K562 (cell line): Measurements from ENCODE around the gene BAD. TPM values are rescaled to one million over a fixed set of nuclear protein-coding genes. Genes with fewer than 3 reads are reported as not detected.

Experiments
- EGR1 ChIP-seq: fragments of 450-650 bp; conservative IDR thresholded peaks from 2 replicates; pipeline ENCODE4 v1.6.1; 2017; ENCODE audit warnings: mild to moderate bottlenecking
- PREB ChIP-seq: sonication (generic); formaldehyde crosslinking; IDR thresholded peaks from 2 replicates; pipeline ENCODE4 v1.8.1; 2023; ENCODE audit warnings: mild to moderate bottlenecking, missing genetic modification reagents
- TFAP4 ChIP-seq: sonication (generic); formaldehyde crosslinking; IDR thresholded peaks from 2 replicates; pipeline ENCODE4 v1.8.0; 2022; ENCODE audit warnings: missing genetic modification reagents, mild to moderate bottlenecking, moderate library complexity, borderline replicate concordance
- UBTF ChIP-seq, 2 experiments: IDR thresholded peaks; 2 replicates each; pipeline ENCODE4 v1.6.1; 2012; ENCODE audit warnings: improper control_type of control experiment in 2 of 2, low read depth in 2 of 2, low read length in 2 of 2, borderline replicate concordance in 1 of 2
- ZBTB40 ChIP-seq, 2 experiments: fragments of 450-650 bp in 1 of 2; sonication (generic) in 1 of 2; formaldehyde crosslinking in 1 of 2; IDR thresholded peaks; 2 replicates each; pipeline versions ENCODE4 v1.7.1 to v1.9.0; 2016 to 2022; ENCODE audit warnings: inconsistent platforms in 1 of 2, mild to moderate bottlenecking in 1 of 2, missing genetic modification reagents in 1 of 2
- ZNF609 ChIP-seq: sonication (generic); formaldehyde crosslinking; IDR thresholded peaks from 2 replicates; pipeline ENCODE4 v1.8.1; 2023; ENCODE audit warnings: missing genetic modification reagents, mild to moderate bottlenecking, borderline replicate concordance
- polyA plus RNA-seq, 8 experiments: library from polyadenylated mRNA; depleted of rRNA in 4 of 8; stranded (reverse) in 5 of 8; unstranded in 3 of 8; fragments of >200 nt; fragmentation: Nextera tagmentation in 2 of 8; fragmentation: Illumina TruSeq in 1 of 8; extraction: Ambion mirVana in 2 of 8; extraction: Trizol in 1 of 8; gene quantifications; 2 replicates each; pipeline versions ENCODE4 v1.2.1 to v1.2.3, GENCODE V29; 2011 to 2014; ENCODE audit warnings: inconsistent platforms in 1 of 8, missing spikeins in 1 of 8
- total RNA-seq, 7 experiments: library from RNA; depleted of rRNA in 6 of 7; stranded (reverse); fragments of >200 nt in 6 of 7; fragmentation: Illumina TruSeq in 2 of 7; extraction: Trizol in 2 of 7; gene quantifications; 2 replicates each; pipeline versions ENCODE4 v1.2.1 to v1.2.3, GENCODE V29; 2011 to 2021; ENCODE audit warnings: low replicate concordance in 1 of 7

Gene BAD
- total and polyA plus RNA-seq, 9 of the 15 experiments (the other 6 are each of a cell fraction or from before 2014, with no cell fraction given), result 0.61 to 45.6 (median 11.8) TPM

- TF ChIP-seq PREB (CRISPR knock-in tag), result peak; percentile 88
- peak; percentile 86 for TF ChIP-seq EGR1
- no peak for TF ChIP-seq ZNF609
- peak; percentile 100 for TF ChIP-seq ZBTB40 (IDR thresholded peaks at IDR 0.05)
- TF ChIP-seq ZBTB40 (CRISPR knock-in tag; IDR thresholded peaks at IDR 0.05), result no peak
- no peak for TF ChIP-seq TFAP4 (CRISPR knock-in tag)
- peak in 1 of 2 experiments; percentile 51; a peak in 1 of 4 replicates for TF ChIP-seq UBTF (IDR thresholded peaks at IDR 0.05; ENCODE audit: borderline replicate concordance in 1 of 2, low read depth in 2 of 2, low read length in 2 of 2)
These were observed 14.8 kb downstream of the BAD start (continued) for GRCh38 chr11:64269540-64270220.
